Esophagus mucosa (tissue), 1 donor: ENCODE results near the gene STXBP1. TPM values are rescaled to one million over a fixed set of nuclear protein-coding genes. Genes with fewer than 3 reads are reported as not detected.

Experiments used
- ATAC-seq: fragments of 200-7000 bp; cut with Tn5 transposase; one replicate; pipeline ENCODE4 v1.9.1; 2020
- total RNA-seq: library from RNA; stranded (reverse); gene quantifications from one replicate; pipeline ENCODE4 v1.2.4, GENCODE V29; 2023
- donor health status: DM: yes; HTN: yes; CAD: no.

The STXBP1 gene
- total RNA-seq, 1 donor from 2014 or later: 10.1 TPM

- ATAC-seq: no peak
Measured at GRCh38 chr9:127735530-127736185, 123.6 kb downstream of the STXBP1 start.

- no peak for ATAC-seq
Measured at GRCh38 chr9:127738666-127739065, 126.6 kb downstream of the STXBP1 start.

- peak; percentile 35 for ATAC-seq
Measured at GRCh38 chr9:127739614-127740330, 127.7 kb downstream of the STXBP1 start.

GRCh38 chr9:127741831-127742434, 129.9 kb downstream of the STXBP1 start:
- peak; percentile 5 for ATAC-seq

Other genes starting within 250 kb of the STXBP1 start
- gene SLC2A8, start 215.1 kb upstream of the STXBP1 start, total RNA-seq: 9.0 TPM
- 3.7 TPM for gene ZNF79, start 187.9 kb upstream of the STXBP1 start, total RNA-seq
- gene RPL12, start 160.9 kb upstream of the STXBP1 start, total RNA-seq: 1,546 TPM
- gene LRSAM1, start 160.8 kb upstream of the STXBP1 start, total RNA-seq: 13.5 TPM
- gene CFAP157, start 94.7 kb downstream of the STXBP1 start, total RNA-seq: not detected
- gene PTRH1, start 103.4 kb downstream of the STXBP1 start, total RNA-seq: 7.9 TPM
- gene TTC16, start 103.8 kb downstream of the STXBP1 start, total RNA-seq: not detected
- 9.5 TPM for gene TOR2A, start 123.0 kb downstream of the STXBP1 start, total RNA-seq
- gene SH2D3C, start 166.4 kb downstream of the STXBP1 start, total RNA-seq: 1.9 TPM
- 38.3 TPM for gene CDK9, start 173.8 kb downstream of the STXBP1 start, total RNA-seq
- 28.3 TPM for gene FPGS, start 190.6 kb downstream of the STXBP1 start, total RNA-seq
- gene ENG, start 242.4 kb downstream of the STXBP1 start, total RNA-seq: 14.3 TPM